NCI-H524 (cell line): ENCODE results near the gene TSPAN1.

ENCODE experiments used
- DNase-seq, 2 experiments: peaks; one replicate each; lab custom pipeline; 2025; lab: John Stamatoyannopoulos, UW

TSPAN1 gene

GRCh38 chr1:46160212-46160611 lies 14.7 kb upstream of the TSPAN1 start:
- no peak for DNase-seq

GRCh38 chr1:46166521-46167462 lies 8.1 kb upstream of the TSPAN1 start:
- DNase-seq = peak in 1 of 2 experiments; percentile 22

- DNase-seq = no peak
Observed at GRCh38 chr1:46168477-46168876, 6.4 kb upstream of the TSPAN1 start.

- DNase-seq = no peak
Observed at GRCh38 chr1:46169811-46170454, 5.0 kb upstream of the TSPAN1 start.

- DNase-seq = no peak
Observed at GRCh38 chr1:46171351-46171750, 3.5 kb upstream of the TSPAN1 start.

- DNase-seq = no peak
Observed at GRCh38 chr1:46171871-46172270, 3.0 kb upstream of the TSPAN1 start.

- DNase-seq = no peak
Observed at GRCh38 chr1:46172321-46172720, 2.6 kb upstream of the TSPAN1 start.

GRCh38 chr1:46173361-46173856 lies 1.5 kb upstream of the TSPAN1 start:
- peak in 1 of 2 experiments; percentile 14 for DNase-seq

- DNase-seq = no peak
Observed at GRCh38 chr1:46175243-46175642, 356 bp downstream of the TSPAN1 start.

- DNase-seq = no peak
Observed at GRCh38 chr1:46176211-46176865, 1.5 kb downstream of the TSPAN1 start, which contains the start of gene P3R3URF. Gene P3R3URF (minus strand): TSS chr1:46176488. CDS start chr1:46176471, 17 bp downstream.

GRCh38 chr1:46179138-46180081 lies 4.5 kb downstream of the TSPAN1 start:
- peak; percentile 80 to 85 for DNase-seq

GRCh38 chr1:46180082-46180616 lies 5.3 kb downstream of the TSPAN1 start:
- peak; percentile 40 to 87 for DNase-seq

GRCh38 chr1:46181343-46182260 lies 6.7 kb downstream of the TSPAN1 start:
- DNase-seq = peak; percentile 25 to 56

GRCh38 chr1:46183079-46183847 lies 8.4 kb downstream of the TSPAN1 start:
- DNase-seq = no peak

- no peak for DNase-seq
Observed at GRCh38 chr1:46183926-46184557, 9.2 kb downstream of the TSPAN1 start.

- DNase-seq = no peak
Observed at GRCh38 chr1:46184920-46185658, 10.2 kb downstream of the TSPAN1 start.

GRCh38 chr1:46186076-46186475 lies 11.2 kb downstream of the TSPAN1 start:
- no peak for DNase-seq
